Lower lobe of right lung (tissue), 2 donors: Measurements from ENCODE around the gene LYPD3. TPM values are rescaled to one million over a fixed set of nuclear protein-coding genes. Genes with fewer than 3 reads are reported as not detected.

Experiments
- ATAC-seq, 2 donors: fragments of 200-7000 bp; cut with Tn5 transposase; one replicate each; pipeline ENCODE4 v1.9.1; 2020 to 2022; ENCODE audit warnings: mild to moderate bottlenecking in 2 of 2, moderate library complexity in 2 of 2
- DNase-seq: peaks from one replicate; pipeline ENCODE4 v3.0.0-alpha.2; 2020
- H3K27ac ChIP-seq: fragments of 200-600 bp; one replicate; pipeline ENCODE4 v1.8.0; 2022
- H3K27me3 ChIP-seq: fragments of 200-600 bp; one replicate; pipeline ENCODE4 v1.8.0; 2022; ENCODE audit warnings: low read depth
- H3K36me3 ChIP-seq: fragments of 200-600 bp; one replicate; pipeline ENCODE4 v1.8.0; 2022; ENCODE audit warnings: mild to moderate bottlenecking
- H3K4me1 ChIP-seq: fragments of 200-600 bp; one replicate; pipeline ENCODE4 v1.8.0; 2022
- H3K4me3 ChIP-seq: fragments of 200-600 bp; one replicate; pipeline ENCODE4 v1.8.0; 2022; ENCODE audit warnings: mild to moderate bottlenecking
- H3K9me3 ChIP-seq: fragments of 200-600 bp; one replicate; pipeline ENCODE4 v1.8.0; 2022
- CTCF ChIP-seq: fragments of 200-600 bp; IDR thresholded peaks from one replicate; pipeline ENCODE4 v1.8.0; 2022; ENCODE audit warnings: antibody characterized with exemption, mild to moderate bottlenecking
- intact Hi-C: fragments of 100-400 bp; cut with DNase I; formaldehyde crosslinking; loops from one replicate; pipeline ENCODE4 v1.11.0; 2022
- total RNA-seq: library from RNA; stranded (reverse); fragmentation: NEBNext Ultra II Directional; extraction: Animal tissue kit (Norgen Biotek cat#: 25700); gene quantifications from one replicate; pipeline ENCODE4 v1.2.1, GENCODE V29; 2021
- donor health status: DM: no; HTN: yes; CAD: no; lungs with severe emphysema.

LYPD3 gene
- total RNA-seq, 1 donor from 2014 or later = 0.74 TPM

DNA sequence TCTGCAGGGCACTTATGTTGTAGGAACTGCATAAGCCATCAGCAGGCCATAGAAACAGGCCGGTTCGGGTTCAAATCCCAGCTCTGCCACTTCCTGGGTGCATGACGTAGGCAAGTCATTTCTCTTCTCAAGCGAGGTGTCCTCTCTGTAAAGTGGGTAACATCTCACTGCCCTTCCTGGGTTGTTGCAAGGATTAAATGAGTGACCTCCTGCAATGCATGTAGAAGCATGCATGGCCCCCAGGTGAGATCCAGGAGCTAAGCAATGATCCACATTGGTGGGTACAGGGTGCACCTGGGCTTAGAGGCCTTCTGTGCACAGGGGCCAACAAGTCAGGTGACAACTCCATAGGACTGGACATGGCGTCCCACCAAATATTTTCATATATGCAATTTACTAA, 25.4 kb upstream of the LYPD3 start:
- H3K4me1 ChIP-seq = no peaks in the 10 kb centered on the region
- H3K4me3 ChIP-seq = no peak overlapping the region
- H3K36me3 ChIP-seq = peaks cover 7% of the 10 kb centered on the region
- no peaks in the 10 kb centered on the region for H3K27me3 ChIP-seq
- intact Hi-C loops = no loop called here
- H3K9me3 ChIP-seq = no peaks in the 10 kb centered on the region
- H3K27ac ChIP-seq = no peak overlapping the region
- ATAC-seq (no peak), DNase-seq (no peak)
- TF ChIP-seq CTCF = no peak

DNA sequence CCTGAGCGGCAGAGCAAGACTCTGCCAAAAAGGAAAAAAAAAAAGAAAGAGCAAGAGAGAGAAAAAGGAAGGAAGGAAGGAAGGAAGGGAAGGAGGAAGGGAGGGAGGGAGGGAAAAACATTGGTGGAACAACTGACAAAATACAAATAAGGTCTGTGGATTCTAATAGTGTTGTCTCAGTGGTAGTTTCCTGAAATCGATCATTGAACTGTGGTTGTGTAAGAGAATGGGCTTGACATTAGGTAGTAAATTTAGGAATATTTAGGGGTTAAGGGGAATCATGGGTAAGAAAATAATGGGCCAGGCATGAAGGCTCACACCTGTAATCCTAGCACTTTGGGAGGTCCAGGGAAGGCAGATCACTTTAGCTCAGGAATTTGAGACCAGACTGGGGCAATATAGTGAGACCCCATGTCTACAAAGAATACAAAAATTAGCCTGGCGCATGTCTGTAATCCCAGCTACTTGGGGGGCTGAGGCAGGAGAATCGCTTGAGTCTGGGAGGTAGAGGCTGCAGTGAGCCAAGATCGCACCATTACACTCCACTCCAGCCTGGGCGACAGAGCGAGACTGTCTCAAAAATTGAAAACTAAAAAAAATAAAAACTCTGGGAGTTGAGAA, 24.7 kb upstream of the LYPD3 start:
- ATAC-seq (no peak), DNase-seq (no peak)
- TF ChIP-seq CTCF = no peak
- H3K4me1 ChIP-seq = no peaks in the 10 kb centered on the region
- H3K27me3 ChIP-seq = no peaks in the 10 kb centered on the region
- H3K4me3 ChIP-seq = no peak overlapping the region
- no peak overlapping the region for H3K27ac ChIP-seq
- no peaks in the 10 kb centered on the region for H3K9me3 ChIP-seq
- intact Hi-C loops = no loop called here
- peaks cover under 1% of the 10 kb centered on the region for H3K36me3 ChIP-seq

- DNase-seq (no peak), ATAC-seq (no peak)
- Histone ChIP-seq H3K36me3 (no peaks in the 10 kb centered on the region), H3K4me3 (no peak overlapping the region), H3K27ac (no peak overlapping the region), H3K27me3 (no peaks in the 10 kb centered on the region), H3K4me1 (no peaks in the 10 kb centered on the region), H3K9me3 (no peaks in the 10 kb centered on the region)
- TF ChIP-seq CTCF = no peak
- intact Hi-C loops = no loop called here
These were observed 23.9 kb upstream of the LYPD3 start for GRCh38 chr19:43489310-43489709.

DNA sequence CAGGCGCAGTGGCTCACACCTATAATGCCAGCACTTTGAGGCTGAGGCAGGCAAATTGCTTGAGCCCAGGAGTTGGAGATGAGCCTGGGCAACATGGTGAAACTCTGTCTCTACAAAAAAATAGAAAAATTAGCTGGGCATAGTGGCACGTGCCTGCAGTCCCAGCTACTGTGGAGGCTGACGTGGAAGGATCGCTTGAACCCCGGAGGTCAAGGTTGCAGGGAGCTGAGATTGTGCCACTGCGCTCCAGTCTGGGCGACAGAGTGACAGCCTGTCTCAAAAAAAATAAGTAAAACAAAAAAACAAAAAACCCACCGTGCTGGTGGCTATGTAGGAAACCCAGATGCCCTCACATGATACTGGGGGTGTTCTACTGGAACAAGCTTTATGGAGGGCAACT, 22.8 kb upstream of the LYPD3 start:
- no peak overlapping the region for H3K4me3 ChIP-seq
- no peaks in the 10 kb centered on the region for H3K36me3 ChIP-seq
- H3K4me1 ChIP-seq = no peaks in the 10 kb centered on the region
- ATAC-seq = no peak
- no peak overlapping the region for H3K27ac ChIP-seq
- no peaks in the 10 kb centered on the region for H3K27me3 ChIP-seq
- DNase-seq = no peak
- intact Hi-C loops = no loop called here
- no peaks in the 10 kb centered on the region for H3K9me3 ChIP-seq
- no peak for TF ChIP-seq CTCF

DNA sequence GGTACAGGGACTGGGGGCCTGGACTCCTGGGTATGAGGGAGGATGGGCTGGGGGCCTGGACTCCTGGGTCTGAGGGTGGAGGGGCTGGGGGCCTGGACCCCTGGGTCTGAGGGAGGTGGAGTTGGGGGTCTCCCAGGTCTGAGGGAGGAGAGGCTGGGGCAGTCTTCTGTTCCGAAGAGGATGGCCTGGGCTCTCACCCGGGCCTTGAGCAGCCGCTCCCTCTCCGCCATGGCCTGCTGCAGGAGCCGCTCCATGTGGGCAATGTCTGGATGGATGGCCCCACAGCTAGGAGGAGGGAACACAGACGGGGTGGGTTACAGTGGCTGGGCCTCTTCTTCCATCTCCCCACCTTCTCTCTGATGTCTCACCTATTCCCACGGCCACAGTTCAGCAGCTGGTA, 21.0 kb upstream of the LYPD3 start:
- intact Hi-C loops = no loop called here
- TF ChIP-seq CTCF = no peak
- Histone ChIP-seq H3K9me3 (no peaks in the 10 kb centered on the region), H3K27me3 (no peaks in the 10 kb centered on the region), H3K4me3 (no peak overlapping the region), H3K36me3 (no peaks in the 10 kb centered on the region), H3K27ac (no peak overlapping the region), H3K4me1 (no peaks in the 10 kb centered on the region)
- DNase-seq (no peak), ATAC-seq (peak in 1 of 2 donors; percentile 23)

- Histone ChIP-seq H3K27ac (no peak overlapping the region), H3K4me1 (no peaks in the 10 kb centered on the region), H3K9me3 (no peaks in the 10 kb centered on the region), H3K36me3 (no peaks in the 10 kb centered on the region), H3K27me3 (no peaks in the 10 kb centered on the region), H3K4me3 (no peak overlapping the region)
- no peak for TF ChIP-seq CTCF
- peak in 1 of 2 donors; percentile 17 for ATAC-seq
- intact Hi-C loops = no loop called here
- no peak for DNase-seq
These were observed 20.5 kb upstream of the LYPD3 start for GRCh38 chr19:43485951-43486350.
